GM21447 (cell line): ENCODE results near the gene DENND6A.
"Not testable (repeated sequence)": the region's sequence is repeated elsewhere in the genome, so short reads cannot be mapped to it uniquely, and the experiment has no call there.

Experiments used
- ATAC-seq: cut with Tn5 transposase; IDR thresholded peaks from one replicate; pipeline ENCODE4 v1.9.1; 2021; ENCODE audit not compliant: unreplicated experiment

The DENND6A gene

GRCh38 chr3:57692396-57693147 is at the start of gene DENND6A:
Gene DENND6A, minus strand, starts transcription at chr3:57693077. Its CDS starts 59 bp downstream, at chr3:57693018.
- peak; percentile 73 for ATAC-seq

- no peak for ATAC-seq
Measured at GRCh38 chr3:57740027-57740426, 47.1 kb upstream of the DENND6A start.

- no peak for ATAC-seq
Measured at GRCh38 chr3:57738391-57738790, 45.5 kb upstream of the DENND6A start.

- ATAC-seq, result no peak
Measured at GRCh38 chr3:57737840-57738239, 45.0 kb upstream of the DENND6A start.

GRCh38 chr3:57735405-57735804 is 42.5 kb upstream of the DENND6A start:
- ATAC-seq, result no peak

GRCh38 chr3:57733790-57734189 is 40.9 kb upstream of the DENND6A start:
- ATAC-seq, result no peak

- ATAC-seq, result no peak
Measured at GRCh38 chr3:57731311-57731710, 38.4 kb upstream of the DENND6A start.

- ATAC-seq, result no peak
Measured at GRCh38 chr3:57730682-57731081, 37.8 kb upstream of the DENND6A start.

GRCh38 chr3:57729334-57730045 is 36.6 kb upstream of the DENND6A start:
- no peak for ATAC-seq

GRCh38 chr3:57727106-57727505 is 34.2 kb upstream of the DENND6A start:
- no peak for ATAC-seq

GRCh38 chr3:57726397-57726796 is 33.5 kb upstream of the DENND6A start:
- no peak for ATAC-seq

- no peak for ATAC-seq
Measured at GRCh38 chr3:57718118-57718517, 25.2 kb upstream of the DENND6A start.

GRCh38 chr3:57717205-57717868 is 24.5 kb upstream of the DENND6A start:
- no peak for ATAC-seq

- ATAC-seq, result no peak
Measured at GRCh38 chr3:57715686-57716085, 22.8 kb upstream of the DENND6A start.

GRCh38 chr3:57709559-57709958 is 16.7 kb upstream of the DENND6A start:
- ATAC-seq, result no peak

- ATAC-seq, result no peak
Measured at GRCh38 chr3:57709031-57709430, 16.2 kb upstream of the DENND6A start.

- no peak for ATAC-seq
Measured at GRCh38 chr3:57706462-57706861, 13.6 kb upstream of the DENND6A start.

GRCh38 chr3:57705351-57705750 is 12.5 kb upstream of the DENND6A start:
- not testable (repeated sequence) for ATAC-seq

- no peak for ATAC-seq
Measured at GRCh38 chr3:57701781-57702180, 8.9 kb upstream of the DENND6A start.

- no peak for ATAC-seq
Measured at GRCh38 chr3:57700737-57701136, 7.9 kb upstream of the DENND6A start.

- ATAC-seq, result no peak
Measured at GRCh38 chr3:57699591-57699990, 6.7 kb upstream of the DENND6A start.

- no peak for ATAC-seq
Measured at GRCh38 chr3:57696801-57697321, 4.0 kb upstream of the DENND6A start.
